HepG2 (cell line): Measurements from ENCODE around the gene RAP2A. TPM values are rescaled to one million over a fixed set of nuclear protein-coding genes. Genes with fewer than 3 reads are reported as not detected.

ENCODE experiments used
- ADNP ChIP-seq: sonication (generic); formaldehyde crosslinking; IDR thresholded peaks from 2 replicates; pipeline ENCODE4 v1.4.0; 2020; ENCODE audit warnings: missing genetic modification reagents
- ARNTL ChIP-seq: sonication (generic); formaldehyde crosslinking; IDR thresholded peaks from 2 replicates; pipeline ENCODE4 v1.4.0; 2020; ENCODE audit warnings: mild to moderate bottlenecking, missing genetic modification reagents
- BORCS8-MEF2B ChIP-seq: sonication (generic); formaldehyde crosslinking; IDR thresholded peaks from 2 replicates; pipeline ENCODE4 v1.8.0; 2022; ENCODE audit warnings: mild to moderate bottlenecking, missing genetic modification reagents
- BRCA1 ChIP-seq: sonication (generic); formaldehyde crosslinking; IDR thresholded peaks from 2 replicates; pipeline ENCODE4 v1.4.0; 2020; ENCODE audit warnings: missing genetic modification reagents
- CCAR2 ChIP-seq: fragments of 200-400 bp; formaldehyde crosslinking; optimal IDR thresholded peaks from 2 replicates; pipeline ENCODE3; 2018; ENCODE audit warnings: low read depth, mild to moderate bottlenecking, low read length, moderate library complexity
- KLF16 ChIP-seq, 2 experiments: sonication (generic) in 1 of 2; formaldehyde crosslinking in 1 of 2; IDR thresholded peaks; 2 replicates each; pipeline versions ENCODE4 v1.6.1 to v1.8.0; 2016 to 2023; ENCODE audit warnings: missing genetic modification reagents in 2 of 2, missing compliant biosample characterization in 1 of 2
- KLF6 ChIP-seq: IDR thresholded peaks from 2 replicates; pipeline ENCODE4 v1.8.0; 2016; ENCODE audit warnings: missing biosample characterization, missing genetic modification reagents
- KMT2B ChIP-seq: IDR thresholded peaks from 2 replicates; pipeline ENCODE4 v1.6.1; 2016; ENCODE audit warnings: missing genetic modification reagents, missing compliant biosample characterization
- MIXL1 ChIP-seq: IDR thresholded peaks from 2 replicates; pipeline ENCODE4 v1.6.1; 2016
- MYNN ChIP-seq: sonication (generic); formaldehyde crosslinking; IDR thresholded peaks from 2 replicates; pipeline ENCODE4 v1.4.0; 2020; ENCODE audit warnings: mild to moderate bottlenecking, low read depth, missing genetic modification reagents
- NFE2L2 ChIP-seq: fragments of 150-350 bp; IDR thresholded peaks from 2 replicates; pipeline ENCODE4 v1.6.1; 2014; ENCODE audit warnings: low read length
- NFKBIZ ChIP-seq: IDR thresholded peaks from 2 replicates; pipeline ENCODE4 v1.6.1; 2018; ENCODE audit warnings: missing genetic modification reagents, missing compliant biosample characterization
- NR0B2 ChIP-seq: sonication (generic); formaldehyde crosslinking; IDR thresholded peaks from 2 replicates; pipeline ENCODE4 v1.4.0; 2020; ENCODE audit warnings: mild to moderate bottlenecking, missing genetic modification reagents
- PHB2 ChIP-seq: fragments of 450-650 bp; IDR thresholded peaks from 2 replicates; pipeline ENCODE4 v1.6.1; 2018; ENCODE audit not compliant: partially characterized antibody
- RELA ChIP-seq: sonication (generic); formaldehyde crosslinking; IDR thresholded peaks from 2 replicates; pipeline ENCODE4 v1.4.0; 2020; ENCODE audit warnings: missing genetic modification reagents
- SOX6 ChIP-seq, 2 experiments: fragments of 450-650 bp in 1 of 2; sonication (generic) in 1 of 2; formaldehyde crosslinking in 1 of 2; IDR thresholded peaks; 2 replicates each; pipeline versions ENCODE4 v1.4.0 to v1.6.1; 2017 to 2020; ENCODE audit warnings: antibody characterized with exemption in 1 of 2, mild to moderate bottlenecking in 1 of 2, missing genetic modification reagents in 1 of 2
- SP140L ChIP-seq: sonication (generic); formaldehyde crosslinking; IDR thresholded peaks from 2 replicates; pipeline ENCODE4 v1.4.0; 2020; ENCODE audit warnings: missing genetic modification reagents, borderline replicate concordance
- TBL1XR1 ChIP-seq: fragments of 150-350 bp; IDR thresholded peaks from 2 replicates; pipeline ENCODE4 v1.6.1; 2014; ENCODE audit warnings: borderline replicate concordance, low read length; ENCODE audit not compliant: partially characterized antibody
- ZFP36L1 ChIP-seq: sonication (generic); formaldehyde crosslinking; IDR thresholded peaks from 2 replicates; pipeline ENCODE4 v1.8.0; 2022; ENCODE audit warnings: mild to moderate bottlenecking, missing genetic modification reagents, moderate library complexity
- ZNF24 ChIP-seq: fragments of 450-650 bp; IDR thresholded peaks from 2 replicates; pipeline ENCODE4 v1.6.1; 2017; ENCODE audit warnings: antibody characterized with exemption, mild to moderate bottlenecking
- ZNF329 ChIP-seq: sonication (generic); formaldehyde crosslinking; IDR thresholded peaks from 2 replicates; pipeline ENCODE4 v1.9.0; 2021; ENCODE audit warnings: low read depth, mild to moderate bottlenecking, missing genetic modification reagents
- ZNF546 ChIP-seq: sonication (generic); formaldehyde crosslinking; conservative IDR thresholded peaks from 2 replicates; pipeline ENCODE4 v1.8.1; 2023; ENCODE audit warnings: mild to moderate bottlenecking, missing genetic modification reagents
- ZUFSP ChIP-seq: sonication (generic); formaldehyde crosslinking; IDR thresholded peaks from 2 replicates; pipeline ENCODE4 v1.9.0; 2021; ENCODE audit warnings: missing genetic modification reagents, mild to moderate bottlenecking, borderline replicate concordance
- polyA plus RNA-seq, 8 experiments: library from polyadenylated mRNA; depleted of rRNA in 3 of 8; stranded (reverse) in 7 of 8; unstranded in 1 of 8; fragments of >200 nt; fragmentation: Illumina TruSeq in 4 of 8; extraction: Trizol in 4 of 8; gene quantifications; 2 replicates each; pipeline versions ENCODE4 v1.2.1 to v1.2.3, GENCODE V29; 2011 to 2016; ENCODE audit warnings: low read depth in 4 of 8, missing spikeins in 1 of 8, mixed read lengths in 1 of 8; ENCODE audit not compliant: insufficient read depth in 1 of 8
- total RNA-seq, 5 experiments: library from RNA; depleted of rRNA; stranded (reverse); fragments of >200 nt; fragmentation: Illumina TruSeq; extraction: Trizol; gene quantifications; 2 replicates each; pipeline ENCODE4 v1.2.3, GENCODE V29; 2016; ENCODE audit warnings: low read depth in 1 of 5
- TF ChIP-seq, protein P1 (sequence below): conservative IDR thresholded peaks from 2 replicates; pipeline ENCODE4 v1.6.1; 2018; ENCODE audit warnings: missing genetic modification reagents
- TF ChIP-seq, protein P2 (sequence below): sonication (generic); formaldehyde crosslinking; IDR thresholded peaks from 2 replicates; pipeline ENCODE4 v1.8.0; 2022; ENCODE audit warnings: missing genetic modification reagents, low read depth, mild to moderate bottlenecking, borderline replicate concordance
- TF ChIP-seq, protein P3 (sequence below): sonication (generic); formaldehyde crosslinking; IDR thresholded peaks from 2 replicates; pipeline ENCODE4 v1.8.1; 2023; ENCODE audit warnings: mild to moderate bottlenecking, missing genetic modification reagents

RAP2A gene
- total and polyA plus RNA-seq, 2 of the 13 experiments (the other 11 are each of a cell fraction or from before 2014, with no cell fraction given) = 9.9 to 23.1 TPM

- TF ChIP-seq CCAR2 (no peak), SOX6 (IDR thresholded peaks at IDR 0.05) (no peak), SOX6 (CRISPR knock-in tag; IDR thresholded peaks at IDR 0.05) (peak; percentile 6; the same call in 1 of the 2 replicates), PHB2 (no peak), MYNN (CRISPR knock-in tag) (no peak), ZFP36L1 (CRISPR knock-in tag) (peak; percentile 42; the same call in 1 of the 2 replicates), KMT2B (CRISPR knock-in tag) (peak; percentile 46; the same call in 1 of the 2 replicates), NFE2L2 (no peak), ARNTL (CRISPR knock-in tag) (no peak; the same call in 1 of the 2 replicates), NFKBIZ (CRISPR knock-in tag) (no peak), ZUFSP (CRISPR knock-in tag) (no peak), BORCS8-MEF2B (CRISPR knock-in tag) (no peak), SP140L (CRISPR knock-in tag) (no peak), ZNF24 (no peak), ZNF546 (no peak), ZNF329 (CRISPR knock-in tag) (no peak), KLF16 (CRISPR knock-in tag; IDR thresholded peaks at IDR 0.05) (peak in 1 of 2 experiments; percentile 75; a peak in 1 of 4 replicates), NR0B2 (CRISPR knock-in tag) (no peak), ADNP (CRISPR knock-in tag) (no peak), TBL1XR1 (no peak), RELA (CRISPR knock-in tag) (no peak), MIXL1 (CRISPR knock-in tag) (peak; percentile 69; the same call in 1 of the 2 replicates), KLF6 (CRISPR knock-in tag) (peak; percentile 9; the same call in 1 of the 2 replicates), BRCA1 (CRISPR knock-in tag) (no peak)
- TF ChIP-seq, protein P1, sequence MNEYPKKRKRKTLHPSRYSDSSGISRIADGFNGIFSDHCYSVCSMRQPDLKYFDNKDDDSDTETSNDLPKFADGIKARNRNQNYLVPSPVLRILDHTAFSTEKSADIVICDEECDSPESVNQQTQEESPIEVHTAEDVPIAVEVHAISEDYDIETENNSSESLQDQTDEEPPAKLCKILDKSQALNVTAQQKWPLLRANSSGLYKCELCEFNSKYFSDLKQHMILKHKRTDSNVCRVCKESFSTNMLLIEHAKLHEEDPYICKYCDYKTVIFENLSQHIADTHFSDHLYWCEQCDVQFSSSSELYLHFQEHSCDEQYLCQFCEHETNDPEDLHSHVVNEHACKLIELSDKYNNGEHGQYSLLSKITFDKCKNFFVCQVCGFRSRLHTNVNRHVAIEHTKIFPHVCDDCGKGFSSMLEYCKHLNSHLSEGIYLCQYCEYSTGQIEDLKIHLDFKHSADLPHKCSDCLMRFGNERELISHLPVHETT (CRISPR knock-in tag) = peak; percentile 77; the same call in 1 of the 2 replicates
- TF ChIP-seq, protein P2, sequence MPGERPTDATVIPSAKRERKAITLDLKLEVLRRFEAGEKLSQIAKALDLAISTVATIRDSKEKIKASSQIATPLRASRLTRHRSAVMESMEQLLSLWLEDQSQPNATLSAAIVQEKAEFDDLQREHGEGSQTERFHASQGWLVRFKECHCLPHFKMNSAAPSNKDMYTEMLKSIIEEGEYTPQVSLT (CRISPR knock-in tag) = no peak
- TF ChIP-seq, protein P3, sequence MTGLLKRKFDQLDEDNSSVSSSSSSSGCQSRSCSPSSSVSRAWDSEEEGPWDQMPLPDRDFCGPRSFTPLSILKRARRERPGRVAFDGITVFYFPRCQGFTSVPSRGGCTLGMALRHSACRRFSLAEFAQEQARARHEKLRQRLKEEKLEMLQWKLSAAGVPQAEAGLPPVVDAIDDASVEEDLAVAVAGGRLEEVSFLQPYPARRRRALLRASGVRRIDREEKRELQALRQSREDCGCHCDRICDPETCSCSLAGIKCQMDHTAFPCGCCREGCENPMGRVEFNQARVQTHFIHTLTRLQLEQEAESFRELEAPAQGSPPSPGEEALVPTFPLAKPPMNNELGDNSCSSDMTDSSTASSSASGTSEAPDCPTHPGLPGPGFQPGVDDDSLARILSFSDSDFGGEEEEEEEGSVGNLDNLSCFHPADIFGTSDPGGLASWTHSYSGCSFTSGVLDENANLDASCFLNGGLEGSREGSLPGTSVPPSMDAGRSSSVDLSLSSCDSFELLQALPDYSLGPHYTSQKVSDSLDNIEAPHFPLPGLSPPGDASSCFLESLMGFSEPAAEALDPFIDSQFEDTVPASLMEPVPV (CRISPR knock-in tag) = no peak
Observed at GRCh38 chr13:97432917-97433726, 847 bp upstream of the RAP2A start (continued).
